Esophagus (tissue), 2 donors: ENCODE data around the gene SNAPC3. TPM values are rescaled to one million over a fixed set of nuclear protein-coding genes. Genes with fewer than 3 reads are reported as not detected.
"Not testable (repeated sequence)": the region's sequence is repeated elsewhere in the genome, so short reads cannot be mapped to it uniquely, and the experiment has no call there.

Experiments
- H3K27ac ChIP-seq, 2 donors: one replicate each; pipeline ENCODE4 v1.5.1; 2013; ENCODE audit warnings: low read depth in 2 of 2, mild to moderate bottlenecking in 2 of 2, inconsistent platforms in 1 of 2, low read length in 1 of 2, moderate library complexity in 1 of 2
- H3K27me3 ChIP-seq, 2 donors: one replicate each; pipeline ENCODE4 v1.6.1; 2013; ENCODE audit warnings: low read length in 2 of 2, control low read depth in 1 of 2, mild to moderate bottlenecking in 1 of 2; ENCODE audit not compliant: insufficient read depth in 2 of 2, control insufficient read depth in 1 of 2
- H3K36me3 ChIP-seq, 2 donors: one replicate each; pipeline ENCODE4 v1.6.1; 2013; ENCODE audit warnings: low read length in 1 of 2; ENCODE audit not compliant: control insufficient read depth in 2 of 2, insufficient read depth in 2 of 2
- H3K4me1 ChIP-seq, 2 donors: one replicate each; pipeline ENCODE4 v1.6.1; 2013; ENCODE audit warnings: low read length in 1 of 2; ENCODE audit not compliant: control insufficient read depth in 2 of 2, insufficient read depth in 2 of 2
- H3K4me3 ChIP-seq, 2 donors: one replicate each; pipeline ENCODE4 v1.5.1; 2013; ENCODE audit warnings: low read length in 2 of 2, mild to moderate bottlenecking in 2 of 2, low read depth in 1 of 2, moderate library complexity in 1 of 2
- H3K9me3 ChIP-seq, 2 donors: one replicate each; pipeline ENCODE4 v1.6.1; 2013; ENCODE audit warnings: mild to moderate bottlenecking in 2 of 2, low read depth in 1 of 2, low read length in 1 of 2, moderate library complexity in 1 of 2; ENCODE audit not compliant: control insufficient read depth in 2 of 2, insufficient read depth in 1 of 2
- WGBS, 2 donors: extraction: QIAGEN DNeasy Blood & Tissue Kit; methylation state at CpG; one replicate each; pipeline ENCODE4 v1.1.7; 2013; 5-methylcytosine and 5-hydroxymethylcytosine counted together
- polyA plus RNA-seq, 2 donors: library from polyadenylated mRNA; stranded (reverse); fragments of 200-250 nt; gene quantifications; one replicate each; pipeline ENCODE4 v1.2.3, GENCODE V29; 2013
- donor health status: healthy with polysubstance abuse.
- donor health status: Bipolar disorder and iron deficiency.

The SNAPC3 gene
- polyA plus RNA-seq, 2 donors: 10.8 to 12.9 TPM

- 97 to 98% methylated on average over 7 of the region's 7 CpGs for whole genome bisulfite sequencing, 2 donors
- Histone ChIP-seq H3K36me3 (peaks cover 3 to 5% of the 10 kb centered on the region in 2 donors), H3K4me1 (no peaks in the 10 kb centered on the region), H3K27ac (no peak overlapping the region), H3K9me3 (no peaks in the 10 kb centered on the region), H3K27me3 (no peaks in the 10 kb centered on the region), H3K4me3 (no peak overlapping the region)
Observed at GRCh38 chr9:15438891-15439290, 16.2 kb downstream of the SNAPC3 start.

DNA sequence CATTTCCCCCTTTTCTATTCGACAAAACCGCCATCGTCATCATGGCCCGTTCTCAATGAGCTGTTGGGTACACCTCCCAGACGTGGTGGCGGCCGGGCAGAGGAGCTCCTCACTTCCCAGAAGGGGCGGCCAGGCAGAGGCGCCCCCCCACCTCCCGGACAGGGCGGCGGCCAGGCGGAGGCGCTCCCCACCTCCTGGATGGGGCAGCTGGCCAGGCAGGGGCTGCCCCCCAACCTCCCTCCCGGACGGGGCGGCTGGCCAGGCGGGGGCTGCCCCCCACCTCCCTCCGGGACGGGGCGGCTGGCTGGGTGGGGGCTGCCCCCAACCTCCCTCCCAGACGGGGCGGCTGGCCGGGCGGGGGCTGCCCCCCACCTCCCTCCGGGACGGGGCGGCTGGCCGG is 19.2 kb downstream of the SNAPC3 start:
- WGBS, 2 donors: 94 to 97% methylated on average over 20 to 28 of the region's 29 CpGs
- not testable (repeated sequence) for H3K27ac ChIP-seq, H3K4me1 ChIP-seq, H3K9me3 ChIP-seq, H3K4me3 ChIP-seq, H3K27me3 ChIP-seq
- H3K36me3 ChIP-seq: peaks cover 7 to 17% of the 10 kb centered on the region in 2 donors

- not testable (repeated sequence) for H3K4me1 ChIP-seq, H3K9me3 ChIP-seq, H3K27me3 ChIP-seq, H3K4me3 ChIP-seq, H3K27ac ChIP-seq
- WGBS, 2 donors: 96 to 98% methylated on average over 11 to 33 of the region's 33 CpGs
- H3K36me3 ChIP-seq: peaks cover 7 to 17% of the 10 kb centered on the region in 2 donors
Observed at GRCh38 chr9:15442264-15442663, 19.6 kb downstream of the SNAPC3 start.

DNA sequence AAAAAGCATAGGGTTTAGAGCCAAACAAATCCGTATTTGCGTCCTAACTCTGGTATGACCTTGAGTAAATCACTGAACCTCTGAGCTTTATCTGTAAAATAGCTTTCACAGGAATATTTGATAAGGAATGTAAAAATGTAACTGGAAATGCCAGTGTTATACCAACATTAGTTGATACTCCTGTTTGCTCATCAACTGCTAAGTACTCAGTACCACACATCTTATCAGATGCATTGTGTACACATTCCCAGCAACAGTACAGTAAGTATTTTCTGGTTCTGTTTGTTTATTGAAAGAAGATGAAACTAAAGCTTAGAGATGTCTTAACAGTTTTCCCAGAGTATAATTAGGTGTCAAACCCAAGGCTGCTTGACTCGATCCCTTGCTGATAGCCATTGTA is 21.5 kb downstream of the SNAPC3 start:
- no peaks in the 10 kb centered on the region for H3K4me1 ChIP-seq
- 76 to 93% methylated on average over 3 of the region's 3 CpGs for WGBS, 2 donors
- H3K27ac ChIP-seq: no peak overlapping the region
- peaks cover 10 to 21% of the 10 kb centered on the region in 2 donors for H3K36me3 ChIP-seq
- no peak overlapping the region for H3K4me3 ChIP-seq
- H3K27me3 ChIP-seq: no peaks in the 10 kb centered on the region
- H3K9me3 ChIP-seq: no peaks in the 10 kb centered on the region

DNA sequence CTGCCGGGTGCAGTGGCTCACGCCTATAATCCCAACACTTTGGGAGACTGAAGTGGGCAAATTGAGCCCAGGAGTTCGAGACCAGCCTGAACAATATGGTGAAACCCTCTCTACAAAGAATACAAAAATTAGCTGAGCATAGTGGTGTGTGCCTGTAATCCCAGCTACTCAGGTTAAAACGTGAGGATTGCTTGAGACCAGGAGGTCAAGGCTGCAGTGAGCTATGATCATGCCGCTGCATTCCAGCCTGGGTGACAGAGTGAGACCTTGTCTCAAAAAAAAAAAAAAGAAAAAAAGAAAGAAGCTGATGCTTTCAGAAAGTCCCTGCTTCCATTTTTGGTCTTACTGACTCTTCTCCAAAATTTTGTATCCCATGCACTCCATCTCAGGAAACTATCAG is 31.3 kb downstream of the SNAPC3 start:
- Histone ChIP-seq H3K27me3 (no peaks in the 10 kb centered on the region), H3K4me3 (no peak overlapping the region), H3K27ac (no peak overlapping the region), H3K4me1 (no peaks in the 10 kb centered on the region), H3K9me3 (no peaks in the 10 kb centered on the region), H3K36me3 (peaks cover 0 to 4% of the 10 kb centered on the region in 2 donors)
- 88 to 95% methylated on average over 5 of the region's 5 CpGs for WGBS, 2 donors

- no peak overlapping the region for H3K4me3 ChIP-seq
- WGBS, 2 donors: 94 to 96% methylated on average over 8 of the region's 8 CpGs
- H3K36me3 ChIP-seq: peaks cover 0 to 5% of the 10 kb centered on the region in 2 donors
- H3K4me1 ChIP-seq: no peaks in the 10 kb centered on the region
- no peak overlapping the region for H3K27ac ChIP-seq
- H3K9me3 ChIP-seq: no peaks in the 10 kb centered on the region
- H3K27me3 ChIP-seq: no peaks in the 10 kb centered on the region
Observed at GRCh38 chr9:15461056-15461455, 38.4 kb downstream of the SNAPC3 start.

GRCh38 chr9:15461601-15462000 is 38.9 kb downstream of the SNAPC3 start:
- peaks cover 0 to 5% of the 10 kb centered on the region in 2 donors for H3K36me3 ChIP-seq
- no peaks in the 10 kb centered on the region for H3K9me3 ChIP-seq
- no peak overlapping the region for H3K4me3 ChIP-seq
- H3K27ac ChIP-seq: no peak overlapping the region
- no peaks in the 10 kb centered on the region for H3K4me1 ChIP-seq
- WGBS, 2 donors: 60 to 64% methylated on average over 2 of the region's 2 CpGs
- no peaks in the 10 kb centered on the region for H3K27me3 ChIP-seq

DNA sequence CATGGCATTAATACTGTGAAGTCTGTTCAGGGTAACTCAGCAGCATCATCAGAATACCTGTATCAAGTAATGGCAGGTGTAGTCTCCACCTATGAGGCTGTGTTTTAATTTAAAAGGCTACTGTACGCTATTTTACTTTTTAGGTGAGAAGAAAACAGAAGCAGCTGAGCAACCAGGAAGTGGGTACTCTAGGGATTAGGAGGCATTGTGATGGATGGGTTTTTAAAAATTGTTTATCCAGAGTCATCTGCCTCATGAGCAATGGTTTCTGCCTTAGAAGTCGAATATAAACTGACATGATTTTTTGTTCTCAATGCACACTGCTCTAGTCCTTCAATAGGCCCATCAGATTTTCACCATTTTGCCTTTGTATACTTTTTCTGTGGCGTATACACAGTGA is 45.5 kb downstream of the SNAPC3 start:
- no peak overlapping the region for H3K27ac ChIP-seq
- no peaks in the 10 kb centered on the region for H3K4me1 ChIP-seq
- H3K27me3 ChIP-seq: no peaks in the 10 kb centered on the region
- H3K36me3 ChIP-seq: no peaks in the 10 kb centered on the region
- H3K9me3 ChIP-seq: no peaks in the 10 kb centered on the region
- no peak overlapping the region for H3K4me3 ChIP-seq
- 74 to 82% methylated on average over 3 of the region's 3 CpGs for WGBS, 2 donors

DNA sequence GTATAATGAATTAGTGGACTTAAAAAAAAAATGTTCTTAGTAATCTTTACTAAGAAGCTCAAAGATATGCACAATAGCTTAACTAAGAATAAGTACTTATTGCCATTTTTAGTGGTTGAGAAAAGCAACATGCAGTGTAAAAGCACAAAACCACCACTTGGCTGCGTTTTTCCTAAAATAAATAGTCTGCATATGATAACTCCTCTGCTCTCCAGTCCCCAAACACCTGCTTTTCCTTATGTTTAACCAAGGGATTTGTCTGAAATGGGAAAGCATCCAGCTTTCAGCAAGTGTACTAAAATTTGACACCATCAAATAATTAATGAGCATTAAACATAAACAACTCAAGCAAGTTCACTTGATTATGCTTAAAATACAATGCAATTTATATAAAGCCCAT is 46.7 kb downstream of the SNAPC3 start:
- 62 to 84% methylated on average over 1 of the region's 1 CpG for WGBS, 2 donors
- Histone ChIP-seq H3K4me1 (no peaks in the 10 kb centered on the region), H3K9me3 (no peaks in the 10 kb centered on the region), H3K4me3 (no peak overlapping the region), H3K36me3 (no peaks in the 10 kb centered on the region), H3K27ac (no peak overlapping the region), H3K27me3 (no peaks in the 10 kb centered on the region)

GRCh38 chr9:15469862-15470261 is 47.2 kb downstream of the SNAPC3 start:
- no peaks in the 10 kb centered on the region for H3K36me3 ChIP-seq
- H3K27ac ChIP-seq: no peak overlapping the region
- no peak overlapping the region for H3K4me3 ChIP-seq
- no peaks in the 10 kb centered on the region for H3K9me3 ChIP-seq
- WGBS, 2 donors: 94 to 97% methylated on average over 2 of the region's 2 CpGs
- H3K27me3 ChIP-seq: no peaks in the 10 kb centered on the region
- H3K4me1 ChIP-seq: no peaks in the 10 kb centered on the region
